Melanocyte of skin (primary cell): ENCODE data around the gene PCARE. TPM values are rescaled to one million over a fixed set of nuclear protein-coding genes. Genes with fewer than 3 reads are reported as not detected.

Experiments
- total RNA-seq, 2 donors: library from RNA; depleted of rRNA; stranded (reverse); fragments of >200 nt; gene quantifications; 2 replicates each; pipeline ENCODE4 v1.2.3, GENCODE V29; 2012

The PCARE gene
- total RNA-seq, result under 1 TPM in 1 of 2 donors, not detected in 1; under 0.01 TPM

DNA sequence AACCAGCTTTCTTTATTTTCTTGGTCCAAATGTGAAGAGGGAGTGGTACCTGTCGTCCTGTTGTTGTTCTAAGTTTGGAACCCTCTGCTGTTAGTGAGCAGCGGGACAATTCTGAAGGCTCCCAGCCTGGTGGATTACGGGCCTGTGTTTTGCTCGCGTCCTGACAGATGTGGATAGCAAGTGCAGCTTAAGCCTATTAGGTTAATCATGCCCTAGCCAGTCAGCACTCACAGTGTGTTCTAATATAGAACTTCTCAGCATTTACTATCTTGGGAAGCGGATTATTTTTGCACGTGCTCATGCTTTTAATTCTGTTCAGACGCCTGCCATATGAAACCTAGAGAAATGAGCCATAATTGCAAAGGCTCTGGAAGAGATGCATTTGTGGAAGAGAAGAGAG is at the start of gene PCARE:
PCARE (minus strand) TSS at position 113 of the 400 bp plus-strand sequence. CDS start 262 bp downstream, outside the sequence.

DNA sequence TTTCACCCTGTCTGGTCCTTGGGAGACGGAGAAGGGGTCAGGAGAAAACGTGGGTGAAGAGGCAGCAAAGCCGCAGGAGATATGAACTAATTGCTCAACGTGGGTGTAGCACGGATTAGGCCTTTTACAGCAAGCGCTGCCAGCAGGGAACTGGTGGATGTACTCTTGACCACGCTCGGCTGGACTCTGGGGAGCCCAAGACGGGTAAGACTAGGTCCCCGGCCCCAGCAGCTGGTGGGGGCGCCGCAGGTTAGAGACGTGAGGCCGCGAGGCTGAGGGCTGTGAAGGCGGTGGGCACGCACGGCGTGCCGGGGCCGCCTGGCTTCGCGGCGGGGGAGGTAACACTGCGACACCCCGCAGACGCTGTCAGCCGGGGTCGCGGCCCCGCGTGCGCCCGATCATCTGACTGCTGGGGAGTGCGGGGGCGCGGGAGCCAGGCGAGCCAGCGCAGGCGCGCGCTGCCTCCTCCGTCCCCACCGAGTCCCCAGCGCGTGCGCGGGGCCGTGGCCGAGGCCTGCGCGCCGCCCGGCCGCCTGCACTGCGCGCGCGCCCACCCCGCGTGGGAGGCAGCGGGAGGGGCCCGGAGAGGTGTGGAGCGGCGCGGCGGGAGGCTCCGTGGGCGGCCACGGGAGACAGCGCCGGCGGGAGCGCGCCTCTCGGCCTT is 40.8 kb upstream of the PCARE start, which contains the start of gene CLIP4:
CLIP4 (plus strand) TSS at position 470 of the 664 bp plus-strand sequence. CDS start 5,974 bp downstream, outside the sequence.

Other genes with a start within 250 kb of the PCARE start
- gene TRMT61B, start 204.2 kb downstream of the PCARE start, total RNA-seq, result 10 to 100 TPM; 13.4 to 17.0 TPM
- 100 to 1,000 TPM; 105 to 120 TPM for gene WDR43, start 179.9 kb downstream of the PCARE start, total RNA-seq
- gene TOGARAM2, start 93.2 kb downstream of the PCARE start, total RNA-seq, result under 1 TPM in 1 of 2 donors, not detected in 1; under 0.01 TPM
- gene CLIP4, start 40.9 kb upstream of the PCARE start, total RNA-seq, result 10 to 100 TPM; 30.6 to 53.7 TPM